HG03103 (cell line): Measurements from ENCODE around the gene RAB5IF.
"Not testable (repeated sequence)": the region's sequence is repeated elsewhere in the genome, so short reads cannot be mapped to it uniquely, and the experiment has no call there.

Source experiments
- ATAC-seq: cut with Tn5 transposase; IDR thresholded peaks from one replicate; pipeline ENCODE4 v1.9.1; 2021; ENCODE audit warnings: low read depth; ENCODE audit not compliant: unreplicated experiment

RAB5IF gene

GRCh38 chr20:36605399-36606157 is at the start of gene RAB5IF:
RAB5IF (plus strand) TSS chr20:36605779; CDS start chr20:36605952, 173 bp downstream.
- peak; percentile 75 for ATAC-seq

- ATAC-seq = no peak
These were observed 42.9 kb upstream of the RAB5IF start for GRCh38 chr20:36562724-36563123.

- ATAC-seq = no peak
These were observed 42.2 kb upstream of the RAB5IF start for GRCh38 chr20:36563374-36563773.

- ATAC-seq = not testable (repeated sequence)
These were observed 41.4 kb upstream of the RAB5IF start for GRCh38 chr20:36564078-36564725.

- ATAC-seq = not testable (repeated sequence)
These were observed 40.9 kb upstream of the RAB5IF start for GRCh38 chr20:36564726-36565121.

- no peak for ATAC-seq
These were observed 40.1 kb upstream of the RAB5IF start for GRCh38 chr20:36565520-36565919.

- no peak for ATAC-seq
These were observed 35.6 kb upstream of the RAB5IF start for GRCh38 chr20:36569847-36570429.

- ATAC-seq = no peak
These were observed 33.7 kb upstream of the RAB5IF start for GRCh38 chr20:36571564-36572504.

GRCh38 chr20:36572701-36573102 is 32.9 kb upstream of the RAB5IF start:
- peak; percentile 9 for ATAC-seq

- peak; percentile 59 for ATAC-seq
These were observed 32.3 kb upstream of the RAB5IF start, which contains the start of gene TGIF2 for GRCh38 chr20:36573103-36573797. TGIF2 (plus strand) TSS chr20:36573597; CDS start chr20:36578775, 5,178 bp downstream.

GRCh38 chr20:36573798-36574365 is 31.7 kb upstream of the RAB5IF start:
- ATAC-seq = no peak

GRCh38 chr20:36574366-36575135 is 31.0 kb upstream of the RAB5IF start:
- ATAC-seq = no peak

GRCh38 chr20:36576081-36576445 is 29.5 kb upstream of the RAB5IF start:
- no peak for ATAC-seq

GRCh38 chr20:36578356-36579041 is 27.1 kb upstream of the RAB5IF start:
- ATAC-seq = no peak

GRCh38 chr20:36579996-36580545 is 25.5 kb upstream of the RAB5IF start:
- ATAC-seq = no peak

- no peak for ATAC-seq
These were observed 23.3 kb upstream of the RAB5IF start for GRCh38 chr20:36582322-36582721.

- no peak for ATAC-seq
These were observed 22.8 kb upstream of the RAB5IF start for GRCh38 chr20:36582821-36583220.

GRCh38 chr20:36584018-36584481 is 21.5 kb upstream of the RAB5IF start:
- no peak for ATAC-seq
